ENCODE data around the gene CNTNAP5.

GRCh38 chr2:124649001-124649400 is 623.9 kb downstream of the CNTNAP5 start:
- no peak for TF ChIP-seq POLR2A (conservative IDR thresholded peaks at IDR 0.05)
- TF ChIP-seq PHF8 (IDR thresholded peaks at IDR 0.05; ENCODE audit: borderline replicate concordance, low read length) = no peak
- TF ChIP-seq ATF2 (CRISPR knock-in tag; IDR thresholded peaks at IDR 0.05) = no peak
- TF ChIP-seq HDAC1 (IDR thresholded peaks at IDR 0.05) = no peak
- TF ChIP-seq EP300 (IDR thresholded peaks at IDR 0.05; ENCODE audit: low read length) = no peak
- TF ChIP-seq ZNF324 (CRISPR knock-in tag; IDR thresholded peaks at IDR 0.05) = no peak
- TF ChIP-seq, protein P1, sequence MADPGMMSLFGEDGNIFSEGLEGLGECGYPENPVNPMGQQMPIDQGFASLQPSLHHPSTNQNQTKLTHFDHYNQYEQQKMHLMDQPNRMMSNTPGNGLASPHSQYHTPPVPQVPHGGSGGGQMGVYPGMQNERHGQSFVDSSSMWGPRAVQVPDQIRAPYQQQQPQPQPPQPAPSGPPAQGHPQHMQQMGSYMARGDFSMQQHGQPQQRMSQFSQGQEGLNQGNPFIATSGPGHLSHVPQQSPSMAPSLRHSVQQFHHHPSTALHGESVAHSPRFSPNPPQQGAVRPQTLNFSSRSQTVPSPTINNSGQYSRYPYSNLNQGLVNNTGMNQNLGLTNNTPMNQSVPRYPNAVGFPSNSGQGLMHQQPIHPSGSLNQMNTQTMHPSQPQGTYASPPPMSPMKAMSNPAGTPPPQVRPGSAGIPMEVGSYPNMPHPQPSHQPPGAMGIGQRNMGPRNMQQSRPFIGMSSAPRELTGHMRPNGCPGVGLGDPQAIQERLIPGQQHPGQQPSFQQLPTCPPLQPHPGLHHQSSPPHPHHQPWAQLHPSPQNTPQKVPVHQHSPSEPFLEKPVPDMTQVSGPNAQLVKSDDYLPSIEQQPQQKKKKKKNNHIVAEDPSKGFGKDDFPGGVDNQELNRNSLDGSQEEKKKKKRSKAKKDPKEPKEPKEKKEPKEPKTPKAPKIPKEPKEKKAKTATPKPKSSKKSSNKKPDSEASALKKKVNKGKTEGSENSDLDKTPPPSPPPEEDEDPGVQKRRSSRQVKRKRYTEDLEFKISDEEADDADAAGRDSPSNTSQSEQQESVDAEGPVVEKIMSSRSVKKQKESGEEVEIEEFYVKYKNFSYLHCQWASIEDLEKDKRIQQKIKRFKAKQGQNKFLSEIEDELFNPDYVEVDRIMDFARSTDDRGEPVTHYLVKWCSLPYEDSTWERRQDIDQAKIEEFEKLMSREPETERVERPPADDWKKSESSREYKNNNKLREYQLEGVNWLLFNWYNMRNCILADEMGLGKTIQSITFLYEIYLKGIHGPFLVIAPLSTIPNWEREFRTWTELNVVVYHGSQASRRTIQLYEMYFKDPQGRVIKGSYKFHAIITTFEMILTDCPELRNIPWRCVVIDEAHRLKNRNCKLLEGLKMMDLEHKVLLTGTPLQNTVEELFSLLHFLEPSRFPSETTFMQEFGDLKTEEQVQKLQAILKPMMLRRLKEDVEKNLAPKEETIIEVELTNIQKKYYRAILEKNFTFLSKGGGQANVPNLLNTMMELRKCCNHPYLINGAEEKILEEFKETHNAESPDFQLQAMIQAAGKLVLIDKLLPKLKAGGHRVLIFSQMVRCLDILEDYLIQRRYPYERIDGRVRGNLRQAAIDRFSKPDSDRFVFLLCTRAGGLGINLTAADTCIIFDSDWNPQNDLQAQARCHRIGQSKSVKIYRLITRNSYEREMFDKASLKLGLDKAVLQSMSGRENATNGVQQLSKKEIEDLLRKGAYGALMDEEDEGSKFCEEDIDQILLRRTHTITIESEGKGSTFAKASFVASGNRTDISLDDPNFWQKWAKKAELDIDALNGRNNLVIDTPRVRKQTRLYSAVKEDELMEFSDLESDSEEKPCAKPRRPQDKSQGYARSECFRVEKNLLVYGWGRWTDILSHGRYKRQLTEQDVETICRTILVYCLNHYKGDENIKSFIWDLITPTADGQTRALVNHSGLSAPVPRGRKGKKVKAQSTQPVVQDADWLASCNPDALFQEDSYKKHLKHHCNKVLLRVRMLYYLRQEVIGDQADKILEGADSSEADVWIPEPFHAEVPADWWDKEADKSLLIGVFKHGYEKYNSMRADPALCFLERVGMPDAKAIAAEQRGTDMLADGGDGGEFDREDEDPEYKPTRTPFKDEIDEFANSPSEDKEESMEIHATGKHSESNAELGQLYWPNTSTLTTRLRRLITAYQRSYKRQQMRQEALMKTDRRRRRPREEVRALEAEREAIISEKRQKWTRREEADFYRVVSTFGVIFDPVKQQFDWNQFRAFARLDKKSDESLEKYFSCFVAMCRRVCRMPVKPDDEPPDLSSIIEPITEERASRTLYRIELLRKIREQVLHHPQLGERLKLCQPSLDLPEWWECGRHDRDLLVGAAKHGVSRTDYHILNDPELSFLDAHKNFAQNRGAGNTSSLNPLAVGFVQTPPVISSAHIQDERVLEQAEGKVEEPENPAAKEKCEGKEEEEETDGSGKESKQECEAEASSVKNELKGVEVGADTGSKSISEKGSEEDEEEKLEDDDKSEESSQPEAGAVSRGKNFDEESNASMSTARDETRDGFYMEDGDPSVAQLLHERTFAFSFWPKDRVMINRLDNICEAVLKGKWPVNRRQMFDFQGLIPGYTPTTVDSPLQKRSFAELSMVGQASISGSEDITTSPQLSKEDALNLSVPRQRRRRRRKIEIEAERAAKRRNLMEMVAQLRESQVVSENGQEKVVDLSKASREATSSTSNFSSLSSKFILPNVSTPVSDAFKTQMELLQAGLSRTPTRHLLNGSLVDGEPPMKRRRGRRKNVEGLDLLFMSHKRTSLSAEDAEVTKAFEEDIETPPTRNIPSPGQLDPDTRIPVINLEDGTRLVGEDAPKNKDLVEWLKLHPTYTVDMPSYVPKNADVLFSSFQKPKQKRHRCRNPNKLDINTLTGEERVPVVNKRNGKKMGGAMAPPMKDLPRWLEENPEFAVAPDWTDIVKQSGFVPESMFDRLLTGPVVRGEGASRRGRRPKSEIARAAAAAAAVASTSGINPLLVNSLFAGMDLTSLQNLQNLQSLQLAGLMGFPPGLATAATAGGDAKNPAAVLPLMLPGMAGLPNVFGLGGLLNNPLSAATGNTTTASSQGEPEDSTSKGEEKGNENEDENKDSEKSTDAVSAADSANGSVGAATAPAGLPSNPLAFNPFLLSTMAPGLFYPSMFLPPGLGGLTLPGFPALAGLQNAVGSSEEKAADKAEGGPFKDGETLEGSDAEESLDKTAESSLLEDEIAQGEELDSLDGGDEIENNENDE (IDR thresholded peaks at IDR 0.05; ENCODE audit: low read depth, low read length) = no peak
- TF ChIP-seq TCF7L2 (IDR thresholded peaks at IDR 0.05; ENCODE audit: low read depth, low read length) = no peak

Data from K562 (cell line).